NCI-H460 (cell line): Measurements from ENCODE around the gene POMT2. TPM values are rescaled to one million over a fixed set of nuclear protein-coding genes. Genes with fewer than 3 reads are reported as not detected.
"Not testable (repeated sequence)": the region's sequence is repeated elsewhere in the genome, so short reads cannot be mapped to it uniquely, and the experiment has no call there.

Experiments
- DNase-seq: peaks from one replicate; pipeline ENCODE4 v3.0.0-alpha.2; 2016; ENCODE audit warnings: low read depth; ENCODE audit errors: extremely low read depth
- total RNA-seq: library from RNA; depleted of rRNA; stranded (reverse); fragments of >200 nt; shearing (Covaris generic); gene quantifications from 2 replicates; pipeline ENCODE4 v1.2.3, GENCODE V29; 2014

POMT2 gene
- total RNA-seq, 1 experiment from 2014 or later: 17.5 TPM

DNA sequence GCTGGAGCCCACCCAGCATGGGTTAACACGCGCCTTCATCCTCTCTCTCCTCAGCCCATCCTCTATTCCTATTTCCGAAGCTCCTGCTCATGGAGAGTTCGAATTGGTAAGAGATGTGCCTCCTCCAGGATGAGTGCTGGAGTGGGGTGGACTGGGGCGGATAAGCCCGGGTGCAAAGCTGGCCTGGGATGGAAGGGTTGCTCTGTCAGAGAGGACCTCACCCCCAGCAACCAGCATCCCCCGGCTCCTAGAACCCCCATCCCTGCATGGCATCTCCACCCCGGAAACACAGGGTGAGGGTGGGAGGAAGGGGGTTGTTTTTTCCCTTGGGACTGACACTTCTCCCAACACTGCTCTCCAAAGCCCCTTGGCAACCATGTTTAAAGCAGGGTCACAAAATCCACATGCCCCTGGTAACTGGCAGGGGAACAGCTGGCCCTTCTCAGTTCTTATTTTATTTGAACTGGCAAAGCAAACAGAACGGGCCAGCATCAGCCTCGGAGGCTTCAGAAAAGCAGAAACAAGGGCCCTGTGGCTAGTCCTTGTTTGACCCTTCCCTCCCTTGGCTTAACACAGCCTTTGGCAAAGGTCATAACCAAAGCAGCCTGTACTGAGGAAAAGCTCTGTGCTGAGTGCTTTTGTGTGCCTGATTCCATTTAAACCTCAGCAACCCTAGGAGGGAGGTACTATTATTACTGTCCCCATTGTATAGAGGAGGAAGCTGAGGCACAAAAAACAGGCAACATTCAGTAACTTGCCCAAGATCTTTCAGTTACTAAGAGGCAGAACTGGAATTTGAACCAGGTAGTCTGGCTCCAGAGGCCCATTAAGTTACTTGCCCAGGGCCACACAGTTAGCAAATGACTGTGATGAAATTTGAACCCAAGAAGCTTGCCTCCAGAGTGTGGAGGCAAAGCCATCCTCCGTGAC is 4.4 kb upstream of the POMT2 start:
- no peak for DNase-seq

DNA sequence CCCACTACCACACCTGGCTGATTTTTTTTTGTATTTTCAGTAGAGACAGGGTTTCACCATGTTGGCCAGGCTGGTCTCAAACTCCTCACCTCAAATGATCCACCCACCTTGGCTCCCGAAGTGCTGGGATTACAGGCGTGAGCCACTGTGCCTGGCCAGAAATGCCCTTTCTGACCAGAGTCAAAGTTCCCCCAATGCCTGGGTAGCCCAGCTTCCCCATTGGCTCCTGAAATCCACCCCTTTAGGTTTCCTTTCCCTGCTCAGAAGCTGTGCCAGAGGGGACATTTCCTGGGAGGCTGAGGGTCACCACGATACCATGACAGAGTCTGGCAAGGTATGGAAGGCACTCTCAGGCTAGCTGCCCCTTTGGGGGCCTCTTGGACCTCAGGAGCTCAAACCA is 3.6 kb upstream of the POMT2 start:
- no peak for DNase-seq

DNA sequence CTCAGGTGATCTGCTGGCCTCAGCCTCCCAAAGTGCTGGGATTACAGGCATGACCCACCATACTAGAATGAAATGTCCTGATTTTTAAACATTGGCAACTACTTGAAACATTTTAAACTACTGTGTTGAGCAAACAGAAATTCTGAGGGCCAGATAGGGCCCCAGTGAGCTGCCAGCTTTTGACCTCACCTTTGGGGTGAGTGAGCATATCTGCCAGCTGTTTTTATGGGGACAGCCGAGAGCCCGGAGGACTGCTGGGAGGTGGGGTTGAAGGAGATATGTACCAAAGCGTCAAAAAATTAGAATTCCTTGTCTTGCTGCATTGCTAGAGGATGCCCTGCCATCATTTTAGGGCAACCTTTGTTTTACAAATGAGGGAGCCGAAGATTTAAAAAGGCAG is 2.9 kb upstream of the POMT2 start:
- DNase-seq: no peak

DNA sequence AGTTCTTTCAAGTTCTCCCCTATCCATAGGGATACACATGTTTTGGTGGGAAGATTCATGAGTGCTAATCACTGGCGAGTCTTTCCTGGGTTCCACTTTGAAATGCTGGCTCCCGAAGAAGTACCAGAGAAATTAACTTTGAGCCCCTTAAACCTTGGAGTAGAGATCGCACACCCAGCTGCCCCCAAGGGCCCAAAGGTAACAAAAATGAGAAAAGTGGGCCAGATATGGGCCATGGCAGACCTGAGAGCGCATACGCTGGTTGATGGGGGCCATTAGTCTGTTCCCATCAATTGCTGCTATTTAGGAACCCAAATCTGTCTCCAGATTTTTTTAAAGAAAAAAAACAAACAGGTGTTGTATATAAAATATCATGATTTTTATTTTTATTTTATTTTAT is 2.3 kb upstream of the POMT2 start:
- DNase-seq: no peak

DNA sequence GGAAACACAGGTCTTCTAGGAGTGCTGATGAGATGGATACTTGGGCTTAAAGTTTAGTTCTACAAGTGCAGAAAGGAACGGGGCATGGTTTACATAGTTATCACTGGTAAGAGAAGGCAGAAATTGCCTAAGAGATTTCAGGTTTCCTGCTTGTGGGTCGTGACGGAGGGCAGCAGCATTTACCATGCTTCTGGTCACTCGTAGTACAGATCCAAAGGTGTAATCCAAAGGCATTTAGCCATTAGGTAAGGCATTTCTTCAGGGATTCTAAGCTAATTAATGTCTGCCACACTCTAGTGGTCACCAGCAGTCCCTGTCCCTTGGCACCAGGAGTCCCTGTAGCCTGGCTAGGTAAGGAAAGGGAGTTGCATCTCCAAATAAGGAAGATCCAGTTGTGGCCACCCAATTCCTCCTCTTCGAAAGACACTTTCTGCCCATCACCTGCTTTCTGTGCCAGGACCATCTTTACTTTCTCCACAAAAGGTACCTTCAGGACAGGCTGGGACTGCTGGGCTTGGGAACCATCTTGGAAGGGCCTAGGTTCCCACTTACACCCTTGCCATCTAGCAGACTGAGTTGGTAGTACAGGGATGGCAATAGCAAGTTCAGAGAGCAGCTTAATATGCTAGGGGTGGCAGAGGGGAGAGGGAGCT is 1.7 kb upstream of the POMT2 start:
- DNase-seq: no peak

DNA sequence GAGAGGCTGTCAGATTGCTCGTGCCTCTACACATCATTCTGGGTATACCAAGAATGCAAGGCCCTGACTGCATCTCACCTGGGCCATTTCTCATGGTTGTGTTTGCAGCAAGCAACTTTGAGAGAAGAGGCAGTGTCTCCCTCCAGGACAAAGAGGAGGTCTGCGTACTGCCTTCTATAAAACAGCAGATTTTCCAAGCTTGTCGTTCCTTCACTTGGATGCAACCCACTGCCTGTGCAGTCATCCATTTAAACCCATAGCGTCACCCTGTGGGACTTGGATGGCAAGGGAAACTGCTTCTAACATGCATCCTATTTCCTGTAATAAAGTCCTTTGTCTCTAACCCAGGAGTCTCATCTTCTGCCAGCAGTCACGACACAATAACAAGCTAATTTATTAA is 1.3 kb downstream of the POMT2 start:
- no peak for DNase-seq

DNA sequence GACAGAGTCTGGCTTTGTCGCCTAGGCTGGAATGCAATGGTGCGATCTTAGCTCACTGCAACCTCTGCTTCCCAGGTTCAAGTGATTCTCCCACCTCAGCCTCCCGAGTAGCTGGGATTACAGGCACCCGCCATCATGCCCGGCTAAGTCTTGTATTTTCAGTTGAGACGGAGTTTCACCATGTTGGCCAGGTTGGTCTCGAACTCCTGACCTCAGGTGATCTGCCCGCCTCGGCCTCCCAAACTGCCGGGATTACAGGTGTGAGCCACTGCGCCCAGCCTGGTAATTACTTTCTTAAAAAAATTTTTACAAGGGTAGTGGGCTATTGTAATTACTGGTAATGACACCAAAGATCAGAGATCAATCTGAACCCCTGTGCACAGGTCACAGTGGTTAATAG is 1.9 kb downstream of the POMT2 start:
- DNase-seq: not testable (repeated sequence)

DNA sequence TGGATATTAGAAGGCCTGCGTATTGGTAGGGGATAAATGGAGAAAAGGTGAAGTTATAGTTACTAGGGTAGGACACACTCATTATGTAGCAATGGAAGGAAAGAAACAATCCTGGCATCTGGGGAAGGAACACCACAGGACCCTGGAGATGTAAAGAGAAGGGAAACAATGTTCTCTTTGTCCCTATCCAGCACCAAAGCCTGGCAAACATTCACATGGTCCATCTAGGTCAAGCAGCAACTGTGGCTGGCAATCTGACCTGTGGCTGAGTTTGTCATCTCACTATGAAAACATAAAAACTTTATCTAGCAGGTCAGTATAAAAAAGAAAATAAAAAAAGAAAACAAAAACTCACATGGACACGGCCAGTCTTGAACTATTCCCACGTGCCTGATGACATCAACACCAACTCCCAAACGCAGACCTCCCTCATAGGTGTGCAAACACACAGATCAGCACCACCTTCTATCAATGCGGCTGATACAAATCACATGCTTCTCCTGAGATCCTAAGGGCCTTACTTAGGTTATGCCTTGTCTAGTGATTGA is 2.6 kb downstream of the POMT2 start:
- no peak for DNase-seq

DNA sequence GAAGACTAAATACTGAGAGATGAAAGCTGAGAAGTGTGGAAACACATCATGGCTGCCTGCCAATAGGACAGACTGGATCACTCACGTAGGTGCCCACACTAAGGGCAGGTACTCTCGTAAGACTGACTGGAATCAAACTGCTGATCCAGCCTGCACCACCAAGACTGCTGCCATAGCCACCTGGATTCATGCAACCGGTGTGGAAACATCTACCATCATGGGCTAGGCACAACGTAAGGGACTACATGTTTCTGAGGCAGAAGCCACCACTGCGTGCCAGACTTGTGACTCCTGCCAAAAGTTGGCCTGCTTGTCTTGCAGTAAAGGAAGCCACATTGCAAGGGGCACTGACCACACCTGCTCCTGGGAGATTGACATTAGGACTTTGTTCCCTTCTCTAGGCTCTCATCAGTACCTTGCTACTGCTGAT is 3.8 kb downstream of the POMT2 start:
- DNase-seq: no peak

DNA sequence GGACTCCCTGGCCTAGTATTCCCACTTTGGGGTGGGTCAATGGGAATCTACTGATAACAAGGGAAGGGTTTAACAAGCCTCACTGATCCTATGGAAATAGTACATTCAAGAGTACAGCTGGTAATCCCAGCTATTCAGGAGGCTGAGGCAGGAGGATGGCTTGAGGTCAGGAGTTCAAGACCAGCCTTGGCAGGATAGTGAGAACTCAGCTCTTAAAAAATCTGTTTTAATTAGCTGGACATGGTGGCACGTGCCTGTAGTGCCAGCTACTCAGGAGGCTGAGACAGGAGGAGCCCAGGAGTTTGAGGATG is 4.5 kb downstream of the POMT2 start:
- DNase-seq: no peak

DNA sequence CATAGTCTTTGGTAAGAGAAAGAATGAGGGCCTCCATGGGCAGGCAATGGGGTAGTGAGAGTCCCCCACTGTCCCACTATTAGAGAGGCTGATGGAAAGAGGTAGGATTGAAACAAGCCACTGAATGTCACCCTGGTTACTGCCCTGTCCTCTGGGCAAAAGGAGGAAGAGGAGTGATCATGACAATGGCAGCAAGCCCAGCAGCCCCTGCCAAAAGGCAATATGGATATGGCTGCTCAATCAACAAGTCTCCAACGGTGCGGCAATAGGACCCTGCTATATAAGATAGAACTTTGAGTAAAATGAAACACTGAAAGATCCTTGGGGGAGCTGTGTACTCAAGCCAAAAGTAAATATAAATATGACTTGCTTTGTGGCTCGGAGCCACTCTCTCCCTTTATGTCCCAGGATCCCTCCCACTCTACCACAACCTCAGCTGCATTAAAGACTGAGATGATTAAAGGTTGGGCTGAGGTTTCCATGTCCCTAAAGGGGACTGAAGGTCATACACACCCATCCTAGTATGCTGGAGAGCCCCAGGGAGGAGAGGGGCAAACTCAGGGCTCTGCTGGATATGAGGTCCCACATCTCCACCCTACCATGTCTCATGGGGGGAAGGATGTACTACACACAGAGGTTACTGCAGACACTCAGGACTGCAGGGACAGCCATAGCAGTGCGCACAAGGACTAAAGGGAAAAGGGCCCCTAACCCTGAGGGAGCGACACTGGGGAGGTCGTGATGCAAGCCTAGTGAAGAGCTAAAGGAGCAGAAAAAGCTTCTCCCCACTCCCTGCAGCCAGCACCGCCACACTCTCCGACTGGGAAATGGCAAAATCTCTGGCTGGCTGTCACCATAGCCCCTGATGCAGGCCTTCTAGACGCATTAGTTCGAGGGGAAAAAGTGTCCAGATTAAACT is 5.9 kb downstream of the POMT2 start:
- no peak for DNase-seq

DNA sequence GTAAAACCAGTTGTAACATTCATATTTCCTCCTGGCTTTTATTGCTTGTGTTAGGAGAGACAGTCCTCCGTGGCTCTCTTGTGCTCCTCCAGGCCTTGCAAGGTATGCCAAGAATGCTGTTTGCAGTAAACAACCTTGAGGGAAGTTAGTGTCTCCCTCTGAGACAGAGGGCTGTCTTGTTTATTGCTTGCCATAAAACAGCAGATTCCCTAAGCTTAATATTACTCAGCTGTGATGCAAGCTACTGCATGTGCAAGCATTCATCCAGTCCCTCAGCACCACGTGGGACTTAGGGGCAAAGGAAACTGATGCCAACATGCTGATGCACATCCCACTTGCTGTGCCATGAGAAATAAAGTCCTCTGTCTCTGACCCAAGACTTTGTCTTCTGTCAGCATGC is 6.6 kb downstream of the POMT2 start:
- no peak for DNase-seq

DNA sequence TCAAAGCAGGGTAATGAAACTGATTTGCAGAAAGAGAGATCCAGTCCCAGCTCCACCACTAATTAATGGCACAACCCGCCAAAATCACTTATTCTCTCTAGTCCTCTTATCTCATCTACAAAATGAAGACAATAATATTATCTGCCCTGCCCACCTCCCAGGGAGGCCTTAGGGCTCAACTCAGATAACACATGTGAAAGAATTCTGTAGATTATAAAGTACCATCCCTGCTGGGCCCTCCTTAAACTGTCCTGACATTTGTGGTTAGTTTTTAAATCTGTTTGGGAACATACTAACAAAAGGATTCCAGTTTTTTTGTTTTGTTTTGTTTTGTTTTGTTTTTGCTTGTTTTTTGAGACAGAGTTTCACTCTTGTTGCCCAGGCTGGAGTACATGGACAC is 7.3 kb downstream of the POMT2 start:
- no peak for DNase-seq

DNA sequence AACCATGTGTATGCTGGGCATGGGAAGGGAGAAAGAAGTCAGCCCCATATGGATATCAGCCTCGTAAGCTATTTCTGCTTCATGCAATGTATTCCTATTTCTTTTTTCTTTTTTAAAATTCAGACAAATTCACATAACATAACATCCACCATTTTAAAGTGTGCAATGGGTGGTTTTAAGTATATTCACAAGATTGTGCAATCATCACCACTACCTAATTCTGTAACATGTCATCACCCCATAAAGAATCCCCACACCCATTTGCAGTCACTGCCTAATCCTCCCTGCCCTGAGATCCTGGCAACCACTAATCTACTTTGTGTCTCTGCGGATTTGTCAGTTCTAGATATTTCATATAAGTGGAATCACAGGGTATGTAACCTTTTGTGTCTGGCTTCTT is 9.5 kb downstream of the POMT2 start:
- no peak for DNase-seq

DNA sequence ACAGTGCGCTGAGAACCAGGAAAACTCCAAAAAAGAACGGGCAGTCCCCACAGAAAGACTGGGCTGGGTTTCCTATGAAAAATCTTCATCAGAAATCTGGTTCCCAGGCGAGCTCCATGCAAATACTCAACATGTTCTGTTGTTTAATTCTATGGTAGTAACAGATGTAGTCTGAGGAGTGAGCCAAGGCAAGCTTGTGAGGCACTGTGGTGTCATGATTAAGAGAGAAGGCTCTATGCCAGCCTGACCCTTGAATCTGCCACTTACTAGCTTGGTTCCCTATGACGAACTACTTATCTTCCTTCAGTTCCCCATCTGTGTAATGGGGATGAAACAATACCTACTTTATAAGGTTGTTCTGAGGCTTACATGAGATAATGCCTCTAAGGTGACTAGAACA is 10.7 kb downstream of the POMT2 start:
- no peak for DNase-seq

DNA sequence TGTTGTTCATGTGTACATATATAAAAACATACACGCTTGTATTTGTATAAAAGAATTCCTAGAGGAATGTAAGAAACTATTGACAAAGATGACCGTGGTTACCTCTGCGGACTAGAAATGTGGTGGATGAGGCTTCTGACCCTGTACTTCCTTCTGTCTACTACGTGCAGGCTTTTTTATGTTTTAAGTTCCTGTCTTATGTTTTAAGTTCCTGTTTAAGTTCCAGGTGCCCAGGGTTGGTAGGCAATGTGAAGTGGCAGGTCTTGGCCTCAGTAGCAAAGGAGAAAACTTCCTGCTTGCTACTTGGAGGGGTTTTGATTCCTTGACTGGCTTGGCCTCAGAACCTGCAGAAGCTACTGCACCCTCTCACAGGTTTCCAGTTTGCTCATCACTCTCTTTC is 11.6 kb downstream of the POMT2 start:
- DNase-seq: no peak

DNA sequence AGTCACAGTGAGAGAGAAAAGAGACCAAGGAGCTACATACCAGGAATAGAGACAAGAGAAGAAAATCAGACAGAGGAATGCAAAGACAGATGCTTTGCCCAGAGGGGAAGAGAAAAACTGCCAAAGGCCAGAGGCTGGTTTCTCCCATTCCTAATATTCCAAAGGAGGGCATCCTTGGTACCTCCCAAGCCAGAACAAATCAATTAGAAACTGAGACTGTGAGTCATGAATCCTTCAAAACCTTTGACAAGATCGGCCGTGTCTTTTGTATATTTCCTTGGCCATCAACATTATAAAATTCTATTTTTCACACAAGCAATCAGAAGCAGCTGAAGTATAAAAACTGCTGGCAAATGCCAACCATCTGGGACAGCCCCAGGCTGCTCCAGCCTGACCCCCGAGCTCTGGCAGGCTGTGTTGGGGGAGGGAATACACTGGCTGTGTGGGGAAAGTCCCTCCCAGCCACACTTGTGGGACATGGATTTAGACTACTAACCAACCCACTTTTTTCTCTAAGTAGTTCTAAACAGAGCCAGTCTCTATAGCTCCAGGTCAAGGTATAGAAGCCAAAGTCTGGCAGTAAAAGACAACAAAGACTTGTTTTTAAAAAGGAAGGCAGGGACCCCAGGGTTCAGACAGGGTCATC is 13.7 kb downstream of the POMT2 start:
- DNase-seq: no peak

DNA sequence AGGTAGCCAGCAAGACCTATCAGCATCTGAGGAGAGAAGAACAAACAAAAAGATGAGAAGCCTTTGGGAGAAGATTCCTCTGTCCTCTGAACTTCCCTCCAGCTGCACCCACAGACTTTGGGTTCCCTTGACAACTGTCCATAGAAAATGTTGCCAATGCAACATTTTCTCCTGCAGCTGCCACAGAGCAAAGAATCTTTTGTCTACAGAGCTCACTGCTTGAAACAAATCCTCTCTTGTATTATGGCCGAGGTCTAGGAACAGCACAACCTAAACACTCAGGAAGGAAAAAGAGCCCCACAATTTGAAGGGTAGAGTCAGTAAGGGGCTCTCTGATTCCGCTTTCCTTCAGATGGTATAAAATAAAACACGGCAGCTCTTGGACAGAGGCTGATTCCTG is 14.3 kb downstream of the POMT2 start:
- DNase-seq: no peak

DNA sequence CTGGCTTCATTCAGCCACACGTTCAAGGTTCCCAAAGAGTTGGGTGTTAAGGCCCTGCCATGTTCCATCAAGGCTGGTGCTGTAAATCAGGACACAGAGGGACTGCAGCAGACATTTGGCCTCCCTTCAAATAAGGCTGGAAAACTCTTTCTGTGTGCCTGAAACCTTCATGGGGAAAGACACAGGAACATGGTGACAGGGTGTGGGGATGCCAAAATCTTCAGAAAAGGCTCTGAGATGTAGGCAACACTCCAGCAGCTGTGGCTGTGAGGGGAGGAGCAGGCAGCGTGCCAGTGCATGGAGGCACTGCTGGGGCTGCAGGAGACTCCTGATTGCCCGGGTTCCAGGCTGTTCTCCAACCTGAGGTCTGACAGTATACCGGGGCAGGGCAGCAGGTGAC is 15.0 kb downstream of the POMT2 start:
- DNase-seq: no peak

DNA sequence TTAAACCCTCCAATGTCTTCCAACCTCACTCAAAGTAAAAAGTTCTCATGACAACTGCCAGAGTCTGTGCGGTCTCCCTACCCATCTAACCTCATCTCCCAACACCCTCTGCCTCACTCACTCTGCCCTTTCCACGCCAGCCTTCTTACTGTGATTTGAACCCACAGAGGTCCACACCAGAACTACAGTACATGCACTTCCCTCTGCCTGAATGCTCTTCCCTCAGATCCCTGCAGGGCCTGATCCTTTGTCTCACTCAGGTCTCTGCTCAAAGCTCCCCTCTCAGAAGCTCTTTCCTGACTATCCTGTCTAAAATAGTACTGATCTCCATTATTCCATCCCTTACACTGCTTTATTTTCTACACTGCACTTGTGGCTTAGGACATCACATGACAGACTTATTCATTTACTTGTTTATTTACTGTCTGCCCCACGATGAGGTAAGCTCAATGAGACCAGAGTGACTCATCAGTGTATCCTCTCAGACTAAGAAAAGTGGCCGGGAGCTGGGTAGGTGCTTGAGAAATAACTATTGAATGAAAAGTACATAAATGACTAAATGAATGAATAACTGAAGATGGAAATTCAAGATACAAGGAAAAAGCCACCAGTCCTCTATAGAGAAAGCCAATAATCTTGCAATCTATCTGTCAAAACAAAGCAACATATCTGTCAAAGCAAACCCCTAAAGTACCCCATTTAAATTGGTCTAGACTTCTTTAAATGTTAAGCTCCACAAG is 17.1 kb downstream of the POMT2 start:
- DNase-seq: peak; percentile 88
